ENCODE results near the gene PLAAT4.
A peak's percentile ranks its signal among the peaks of the same experiment; 100 is the strongest.

Gene PLAAT4

DNA sequence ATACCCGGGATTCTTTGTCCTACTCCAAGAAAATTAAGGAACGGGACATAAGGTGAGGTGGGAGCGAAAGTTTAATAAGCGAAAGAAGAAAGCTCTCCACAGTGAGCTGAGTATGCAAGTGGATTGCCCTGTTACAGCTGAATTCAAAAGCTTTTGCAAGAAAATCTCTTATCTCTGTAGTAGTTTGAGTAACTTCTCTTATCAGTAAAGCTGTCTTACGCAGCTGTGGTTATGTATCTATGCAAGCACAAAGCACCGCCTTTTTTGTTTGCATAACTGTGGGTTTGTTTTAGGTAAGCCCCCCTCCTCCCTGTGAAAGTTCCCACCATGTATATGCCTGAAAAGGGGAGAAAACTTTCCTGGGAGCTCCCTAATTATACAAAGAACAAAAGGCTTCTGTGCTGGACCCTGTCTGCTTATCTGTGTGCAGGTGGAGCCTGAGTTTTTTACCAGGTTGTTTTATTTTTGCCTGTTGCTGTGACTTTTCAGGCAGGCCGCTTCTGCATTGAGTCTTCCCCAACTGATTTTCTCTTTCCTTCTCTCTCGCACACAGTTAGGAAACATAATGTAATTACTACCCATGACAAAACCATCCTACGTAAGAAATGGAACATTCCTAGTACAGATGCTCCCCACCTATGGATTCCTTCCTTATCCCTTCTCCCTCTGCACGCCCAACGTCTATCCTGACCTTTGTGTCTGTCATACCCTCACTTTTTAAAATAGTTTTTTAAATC lies 44.8 kb upstream of the PLAAT4 start:
- no peaks in the 10 kb centered on the region for H3K36me3 ChIP-seq (replicated peaks)
- peak; percentile 83 for DNase-seq
- no peak overlapping the region for H3K27ac ChIP-seq
- TF ChIP-seq, protein P1, sequence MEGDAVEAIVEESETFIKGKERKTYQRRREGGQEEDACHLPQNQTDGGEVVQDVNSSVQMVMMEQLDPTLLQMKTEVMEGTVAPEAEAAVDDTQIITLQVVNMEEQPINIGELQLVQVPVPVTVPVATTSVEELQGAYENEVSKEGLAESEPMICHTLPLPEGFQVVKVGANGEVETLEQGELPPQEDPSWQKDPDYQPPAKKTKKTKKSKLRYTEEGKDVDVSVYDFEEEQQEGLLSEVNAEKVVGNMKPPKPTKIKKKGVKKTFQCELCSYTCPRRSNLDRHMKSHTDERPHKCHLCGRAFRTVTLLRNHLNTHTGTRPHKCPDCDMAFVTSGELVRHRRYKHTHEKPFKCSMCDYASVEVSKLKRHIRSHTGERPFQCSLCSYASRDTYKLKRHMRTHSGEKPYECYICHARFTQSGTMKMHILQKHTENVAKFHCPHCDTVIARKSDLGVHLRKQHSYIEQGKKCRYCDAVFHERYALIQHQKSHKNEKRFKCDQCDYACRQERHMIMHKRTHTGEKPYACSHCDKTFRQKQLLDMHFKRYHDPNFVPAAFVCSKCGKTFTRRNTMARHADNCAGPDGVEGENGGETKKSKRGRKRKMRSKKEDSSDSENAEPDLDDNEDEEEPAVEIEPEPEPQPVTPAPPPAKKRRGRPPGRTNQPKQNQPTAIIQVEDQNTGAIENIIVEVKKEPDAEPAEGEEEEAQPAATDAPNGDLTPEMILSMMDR (IDR thresholded peaks at IDR 0.05; ENCODE audit: low read depth, low read length, missing control alignments): no peak
- in situ Hi-C loops (cut with HindIII; ENCODE audit: low pct_ligation_motif_present, low sequenced_read_pairs): no loop called here
- H3K4me3 ChIP-seq (ENCODE audit: low read depth, low read length): peak overlapping the region; percentile 49
- peaks cover 8% of the 10 kb centered on the region for H3K27me3 ChIP-seq (replicated peaks)

DNA sequence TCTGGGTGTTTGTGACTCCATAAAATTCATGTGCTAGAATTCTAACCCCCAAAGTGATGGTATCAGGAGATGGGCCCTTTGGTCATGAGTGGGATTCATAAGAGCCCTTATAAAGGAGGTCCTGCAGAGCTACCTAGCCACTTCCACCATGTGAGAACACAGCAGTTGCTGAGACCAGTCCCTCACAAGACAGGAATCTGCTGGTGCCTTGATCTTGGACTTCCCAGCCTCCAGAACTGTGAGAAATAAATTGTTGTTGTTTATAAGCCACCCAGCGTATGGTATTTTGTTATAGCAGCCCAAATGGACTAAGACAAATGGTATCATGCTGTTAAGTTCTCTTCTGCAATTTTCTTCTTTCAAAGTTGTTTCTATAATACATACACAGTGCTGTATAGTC lies 44.2 kb upstream of the PLAAT4 start:
- in situ Hi-C loops (cut with HindIII; ENCODE audit: low pct_ligation_motif_present, low sequenced_read_pairs): no loop called here
- Histone ChIP-seq H3K4me3 (ENCODE audit: low read depth, low read length) (no peak overlapping the region), H3K27ac (no peak overlapping the region), H3K36me3 (replicated peaks) (no peaks in the 10 kb centered on the region), H3K27me3 (replicated peaks) (peaks cover 8% of the 10 kb centered on the region)
- no peak for DNase-seq
- TF ChIP-seq, protein P1 (IDR thresholded peaks at IDR 0.05; ENCODE audit: low read depth, low read length, missing control alignments): no peak

DNA sequence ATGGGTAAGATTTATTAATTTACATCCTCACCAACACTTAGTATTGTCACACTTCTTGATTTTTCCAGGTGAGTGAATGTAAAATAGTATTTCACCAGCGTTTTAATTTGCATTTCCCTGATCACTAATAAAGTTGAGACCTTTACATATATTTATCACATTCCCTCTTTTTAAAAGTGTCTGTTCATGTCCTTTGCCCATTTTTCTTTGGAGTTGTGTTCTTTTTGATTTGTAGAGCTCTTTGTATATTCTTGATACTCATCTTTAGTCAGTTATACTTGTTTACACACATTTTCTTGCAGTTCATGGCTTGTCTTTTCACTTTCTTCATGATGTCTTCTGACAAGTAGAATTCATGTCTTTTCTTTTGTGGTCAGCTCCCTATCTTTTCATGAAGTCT lies 43.5 kb upstream of the PLAAT4 start:
- no peak for DNase-seq
- H3K27ac ChIP-seq: no peak overlapping the region
- TF ChIP-seq, protein P1 (IDR thresholded peaks at IDR 0.05; ENCODE audit: low read depth, low read length, missing control alignments): no peak

DNA sequence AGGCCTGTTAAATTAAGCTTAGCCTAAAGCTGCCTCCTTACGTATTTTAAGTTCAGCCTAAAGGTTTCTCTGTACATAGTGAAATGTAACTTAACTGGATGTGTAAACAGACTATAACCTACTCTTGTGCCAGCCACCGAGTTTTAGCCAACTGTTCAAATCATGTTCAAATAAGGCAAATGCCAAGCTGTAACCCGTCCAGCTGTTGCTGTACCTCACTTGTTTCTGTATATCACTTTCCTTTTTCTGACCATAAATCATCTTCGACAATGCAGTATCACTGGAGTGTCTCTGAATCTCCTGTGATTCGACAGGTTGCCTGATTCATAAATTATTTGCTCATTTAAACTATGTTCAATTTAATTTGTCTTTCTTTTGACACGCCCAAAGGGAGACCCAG lies 41.6 kb upstream of the PLAAT4 start:
- in situ Hi-C loops (cut with HindIII; ENCODE audit: low pct_ligation_motif_present, low sequenced_read_pairs): no loop called here
- no peak for DNase-seq
- Histone ChIP-seq H3K36me3 (replicated peaks) (no peaks in the 10 kb centered on the region), H3K27me3 (replicated peaks) (peaks cover 8% of the 10 kb centered on the region), H3K27ac (no peak overlapping the region), H3K4me3 (ENCODE audit: low read depth, low read length) (no peak overlapping the region)
- TF ChIP-seq, protein P1 (IDR thresholded peaks at IDR 0.05; ENCODE audit: low read depth, low read length, missing control alignments): no peak

More for the DNA sequence above, 43.5 kb upstream of the PLAAT4 start:
- Histone ChIP-seq H3K4me3 (ENCODE audit: low read depth, low read length) (no peak overlapping the region), H3K27me3 (replicated peaks) (peaks cover 8% of the 10 kb centered on the region), H3K36me3 (replicated peaks) (no peaks in the 10 kb centered on the region)
- in situ Hi-C loops (cut with HindIII; ENCODE audit: low pct_ligation_motif_present, low sequenced_read_pairs): no loop called here

DNA sequence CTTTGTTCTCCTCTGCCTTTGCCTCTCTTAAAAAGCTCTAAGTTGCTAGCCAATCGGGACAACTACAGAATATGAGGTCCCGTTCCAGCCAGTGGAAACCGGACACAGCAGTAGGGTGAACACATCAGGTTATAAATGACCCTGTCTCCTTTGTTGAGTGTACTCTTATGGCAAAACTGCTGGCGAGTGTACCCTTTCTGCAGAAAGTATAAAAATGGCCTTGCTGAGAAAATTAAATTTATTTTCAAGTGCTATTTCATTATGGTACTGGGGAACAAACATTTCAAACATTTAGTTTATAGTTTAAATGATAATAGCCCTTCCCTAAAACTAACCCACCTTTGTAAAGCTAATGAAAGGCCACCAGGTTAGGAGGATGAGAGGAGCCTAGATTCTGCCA lies 36.7 kb upstream of the PLAAT4 start:
- no peak for DNase-seq
- H3K36me3 ChIP-seq (replicated peaks): no peaks in the 10 kb centered on the region
- no peaks in the 10 kb centered on the region for H3K27me3 ChIP-seq (replicated peaks)
- H3K27ac ChIP-seq: no peak overlapping the region
- no peak overlapping the region for H3K4me3 ChIP-seq (ENCODE audit: low read depth, low read length)
- TF ChIP-seq, protein P1 (IDR thresholded peaks at IDR 0.05; ENCODE audit: low read depth, low read length, missing control alignments): no peak
- in situ Hi-C loops (cut with HindIII; ENCODE audit: low pct_ligation_motif_present, low sequenced_read_pairs): no loop called here

DNA sequence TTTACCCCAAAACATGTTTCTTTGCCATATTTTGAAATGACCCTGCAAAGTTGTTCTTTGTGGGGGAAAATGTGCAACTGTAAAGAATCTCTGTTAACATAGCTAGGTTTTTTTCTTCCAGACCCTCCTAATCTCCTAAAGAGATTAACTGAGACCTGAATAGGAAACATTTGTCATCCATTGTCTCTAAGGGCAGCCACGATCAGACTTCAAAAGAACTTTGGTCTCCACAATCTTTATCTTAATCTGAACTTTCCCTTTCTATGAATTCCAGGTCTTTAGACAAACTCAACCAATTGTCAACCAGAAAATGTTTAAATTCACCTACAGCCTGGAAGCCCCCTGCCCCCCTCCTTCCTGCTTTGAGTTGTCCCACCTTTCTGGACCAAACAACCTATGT lies 35.4 kb upstream of the PLAAT4 start:
- Histone ChIP-seq H3K27ac (no peak overlapping the region), H3K4me3 (ENCODE audit: low read depth, low read length) (no peak overlapping the region), H3K36me3 (replicated peaks) (no peaks in the 10 kb centered on the region), H3K27me3 (replicated peaks) (no peaks in the 10 kb centered on the region)
- DNase-seq: no peak
- in situ Hi-C loops (cut with HindIII; ENCODE audit: low pct_ligation_motif_present, low sequenced_read_pairs): no loop called here
- TF ChIP-seq, protein P1 (IDR thresholded peaks at IDR 0.05; ENCODE audit: low read depth, low read length, missing control alignments): no peak
